Small intestine (tissue), 7 donors: Measurements from ENCODE around the gene SLC22A17. TPM values are rescaled to one million over a fixed set of nuclear protein-coding genes. Genes with fewer than 3 reads are reported as not detected.

Source experiments
- DNase-seq, 2 donors: peaks; one replicate each; pipeline versions ENCODE4 v3.0.0 to v3.0.0-alpha.2; 2013
- FAIRE-seq: peaks from 2 replicates; lab custom pipeline; 2012; peaks lifted over from hg19 to GRCh38; lab: Jason Lieb, UNC
- H3K27ac ChIP-seq, 3 donors: one replicate each; pipeline ENCODE4 v1.5.1; 2013; ENCODE audit warnings: low read length in 2 of 3, mild to moderate bottlenecking in 2 of 3, control low read depth in 1 of 3, inconsistent platforms in 1 of 3, low read depth in 1 of 3, moderate library complexity in 1 of 3
- H3K27me3 ChIP-seq, 3 donors: one replicate each; pipeline ENCODE4 v1.6.1; 2013; ENCODE audit warnings: low read length in 3 of 3, inconsistent platforms in 1 of 3; ENCODE audit not compliant: control insufficient read depth in 3 of 3, insufficient read depth in 3 of 3
- H3K36me3 ChIP-seq, 3 donors: one replicate each; pipeline ENCODE4 v1.6.1; 2013; ENCODE audit warnings: low read length in 3 of 3, inconsistent platforms in 1 of 3, low read depth in 1 of 3, mild to moderate bottlenecking in 1 of 3, moderate library complexity in 1 of 3; ENCODE audit not compliant: control insufficient read depth in 3 of 3, insufficient read depth in 2 of 3
- H3K4me1 ChIP-seq, 3 donors: one replicate each; pipeline ENCODE4 v1.6.1; 2013; ENCODE audit warnings: low read length in 2 of 3, inconsistent platforms in 1 of 3, low read depth in 1 of 3, mild to moderate bottlenecking in 1 of 3, moderate library complexity in 1 of 3; ENCODE audit not compliant: control insufficient read depth in 3 of 3, insufficient read depth in 2 of 3
- H3K4me3 ChIP-seq, 3 donors: one replicate each; pipeline ENCODE4 v1.5.1; 2013; ENCODE audit warnings: low read length in 3 of 3, control low read depth in 1 of 3, inconsistent platforms in 1 of 3, low read depth in 1 of 3, mild to moderate bottlenecking in 1 of 3, moderate library complexity in 1 of 3
- H3K9me3 ChIP-seq, 2 donors: one replicate each; pipeline ENCODE4 v1.6.1; 2013; ENCODE audit warnings: low read depth in 1 of 2, low read length in 1 of 2; ENCODE audit not compliant: control insufficient read depth in 2 of 2, insufficient read depth in 1 of 2
- WGBS, 3 donors: extraction: QIAGEN DNeasy Blood & Tissue Kit; methylation state at CpG; one replicate each; pipeline ENCODE4 v1.1.7; 2013; 5-methylcytosine and 5-hydroxymethylcytosine counted together
- polyA plus RNA-seq, 4 donors: library from polyadenylated mRNA; stranded (reverse) in 3 of 4; unstranded in 1 of 4; fragments of 200-250 nt in 3 of 4; fragments of 120-200 nt in 1 of 4; gene quantifications; one replicate each; pipeline versions ENCODE4 v1.2.1 to v1.2.3, GENCODE V29; 2013
- donor health status: healthy with polysubstance abuse.
- donor health status: control.
- donor health status: control.
- donor health status: Bipolar disorder and iron deficiency.
- donor health status: healthy.

SLC22A17 gene
- polyA plus RNA-seq, 4 donors = 0.67 to 36.3 (median 7.4) TPM

DNA sequence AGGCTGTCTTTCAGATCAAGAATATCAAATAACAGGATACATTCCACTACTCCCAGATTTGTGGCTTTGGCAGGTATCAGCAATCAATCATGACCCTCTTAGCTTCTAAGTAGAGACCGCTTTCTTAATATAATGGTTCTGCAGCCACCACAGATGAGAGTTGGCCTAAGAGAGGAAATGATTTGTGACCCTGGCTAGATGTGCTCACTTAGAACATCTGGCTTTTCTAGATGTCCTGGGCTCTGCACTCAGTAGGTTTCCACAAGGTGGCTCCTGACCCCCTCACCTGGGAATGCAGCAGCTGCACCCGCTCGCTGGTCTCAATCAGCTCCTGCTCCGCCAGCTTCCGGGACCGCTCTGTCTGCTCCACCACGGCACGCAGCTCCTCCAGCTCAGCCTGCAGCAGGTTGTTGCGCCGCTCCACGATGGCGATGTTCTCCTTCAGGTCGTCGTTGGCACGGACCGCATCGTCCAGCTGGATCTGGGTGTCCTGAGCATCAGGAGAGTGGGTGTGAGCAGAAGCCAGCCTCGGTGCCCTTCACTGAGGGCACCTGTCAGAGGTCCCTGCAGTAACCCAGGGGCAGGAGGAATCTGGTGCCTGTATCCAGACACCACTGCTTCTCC, 33.1 kb upstream of the SLC22A17 start:
- H3K27me3 ChIP-seq = peaks cover 0 to 4% (median 0%) of the 10 kb centered on the region in 3 donors
- no peaks in the 10 kb centered on the region for H3K36me3 ChIP-seq
- DNase-seq (no peak), FAIRE-seq (no peak)
- WGBS, 3 donors = 85 to 86% (median 85%) methylated on average over 17 to 18 of the region's 18 CpGs
- H3K9me3 ChIP-seq = no peaks in the 10 kb centered on the region
- H3K4me1 ChIP-seq = peaks cover 0 to 4% (median 0%) of the 10 kb centered on the region in 3 donors
- H3K27ac ChIP-seq = no peak overlapping the region
- H3K4me3 ChIP-seq = no peak overlapping the region

DNA sequence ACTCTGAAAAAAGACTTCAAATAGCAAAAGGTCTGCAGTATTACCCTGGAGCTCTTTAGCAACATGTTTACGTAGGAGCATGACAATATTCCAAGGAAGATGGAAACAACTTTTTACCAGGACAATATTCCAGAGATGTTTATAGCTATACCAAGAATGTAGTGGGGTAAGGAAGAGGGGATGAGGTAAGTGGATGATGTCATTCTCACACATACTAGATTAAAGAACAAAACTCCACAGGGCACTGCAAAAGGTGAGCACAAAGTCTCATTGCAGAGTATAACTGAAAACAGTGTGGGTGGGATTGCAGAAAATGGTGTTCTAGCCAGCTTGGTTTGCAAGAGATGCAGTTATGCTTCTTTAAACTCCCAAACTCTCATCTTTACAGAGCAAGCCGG, 32.6 kb upstream of the SLC22A17 start:
- H3K27ac ChIP-seq = no peak overlapping the region
- FAIRE-seq (no peak), DNase-seq (no peak)

DNA sequence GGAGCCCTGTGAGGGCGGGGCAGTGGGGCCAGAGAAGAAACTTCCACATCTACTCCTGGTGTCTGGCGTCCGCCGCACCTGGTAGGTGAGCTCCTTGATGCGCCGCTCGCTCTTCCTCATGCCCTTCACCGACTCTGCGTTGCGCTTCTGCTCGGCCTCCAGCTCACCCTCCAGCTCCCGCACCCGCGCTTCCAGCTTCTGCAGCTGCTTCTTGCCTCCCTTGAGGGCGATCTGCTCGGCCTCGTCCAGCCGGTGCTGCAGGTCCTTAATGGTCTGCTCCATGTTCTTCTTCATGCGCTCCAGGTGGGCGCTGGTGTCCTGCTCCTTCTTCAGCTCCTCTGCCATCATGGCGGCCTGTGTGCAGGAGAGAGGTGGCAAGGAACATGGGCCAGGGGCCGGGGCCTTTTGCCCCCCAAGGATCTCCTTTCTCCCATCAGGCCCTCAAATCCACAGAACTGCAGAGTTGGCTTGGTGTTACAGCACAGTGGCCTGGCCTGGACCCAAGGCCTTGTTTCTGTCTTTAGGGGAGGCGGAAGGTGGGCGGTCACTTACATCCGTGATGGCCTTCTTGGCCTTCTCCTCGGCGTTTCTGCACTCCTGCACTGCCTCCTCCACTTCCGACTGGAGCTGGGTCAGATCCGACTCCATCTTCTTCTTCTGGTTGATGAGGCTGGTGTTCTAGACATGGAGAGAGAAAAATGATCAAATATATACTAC, 31.8 kb upstream of the SLC22A17 start:
- no peak overlapping the region for H3K4me3 ChIP-seq
- no peak overlapping the region for H3K27ac ChIP-seq
- H3K27me3 ChIP-seq = peaks cover 0 to 4% (median 0%) of the 10 kb centered on the region in 3 donors
- H3K4me1 ChIP-seq = peaks cover 0 to 5% (median 3%) of the 10 kb centered on the region in 3 donors
- no peak for DNase-seq
- WGBS, 3 donors = 91 to 92% (median 92%) methylated on average over 28 to 29 of the region's 29 CpGs
- H3K9me3 ChIP-seq = no peaks in the 10 kb centered on the region
- no peaks in the 10 kb centered on the region for H3K36me3 ChIP-seq
- no peak for FAIRE-seq

More for the DNA sequence above, 32.6 kb upstream of the SLC22A17 start:
- H3K4me1 ChIP-seq = peaks cover 0 to 5% (median 1%) of the 10 kb centered on the region in 3 donors
- no peaks in the 10 kb centered on the region for H3K36me3 ChIP-seq
- WGBS, 3 donors = 76 to 88% (median 80%) methylated on average over 2 of the region's 2 CpGs
- no peaks in the 10 kb centered on the region for H3K9me3 ChIP-seq
- H3K27me3 ChIP-seq = peaks cover 0 to 4% (median 0%) of the 10 kb centered on the region in 3 donors
- no peak overlapping the region for H3K4me3 ChIP-seq

DNA sequence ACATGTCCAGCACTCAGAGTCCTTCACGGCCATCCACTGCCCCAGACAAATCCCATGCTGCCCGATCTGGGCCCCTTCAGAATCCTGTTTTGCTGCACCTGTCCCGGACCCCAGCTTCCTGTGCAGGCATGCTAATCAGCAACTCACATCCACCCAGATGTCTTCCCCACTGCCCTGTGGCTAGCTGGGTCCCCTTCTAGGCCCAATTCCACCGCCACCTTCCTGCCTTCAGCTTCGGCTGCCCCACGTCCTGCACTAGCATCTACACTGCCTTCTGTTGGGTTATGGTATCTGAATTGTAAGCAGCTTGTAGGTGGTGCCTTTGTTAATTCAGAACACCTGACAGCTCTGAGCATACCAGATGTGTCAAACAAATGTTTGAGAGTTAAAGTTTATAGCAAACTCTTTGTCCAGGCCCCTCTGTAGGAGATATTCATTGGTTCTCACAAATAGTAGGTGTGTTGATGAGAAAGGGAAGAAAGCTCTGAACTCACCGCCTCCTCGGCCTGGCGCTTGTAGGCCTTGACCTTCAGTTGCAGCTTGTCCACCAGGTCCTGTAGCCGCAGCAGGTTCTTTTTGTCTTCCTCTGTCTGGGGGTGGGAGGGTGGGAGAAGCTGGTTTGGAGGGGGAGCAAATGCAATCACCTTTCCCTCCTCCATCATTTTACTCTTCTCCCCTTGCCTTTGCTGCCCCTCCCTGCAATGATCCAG, 30.2 kb upstream of the SLC22A17 start:
- DNase-seq (no peak), FAIRE-seq (no peak)
- Histone ChIP-seq H3K4me3 (no peak overlapping the region), H3K36me3 (no peaks in the 10 kb centered on the region), H3K9me3 (no peaks in the 10 kb centered on the region), H3K27ac (no peak overlapping the region), H3K4me1 (peaks cover 0 to 5% (median 3%) of the 10 kb centered on the region in 3 donors), H3K27me3 (no peaks in the 10 kb centered on the region)
- 75 to 82% (median 81%) methylated on average over 10 of the region's 10 CpGs for WGBS, 3 donors

DNA sequence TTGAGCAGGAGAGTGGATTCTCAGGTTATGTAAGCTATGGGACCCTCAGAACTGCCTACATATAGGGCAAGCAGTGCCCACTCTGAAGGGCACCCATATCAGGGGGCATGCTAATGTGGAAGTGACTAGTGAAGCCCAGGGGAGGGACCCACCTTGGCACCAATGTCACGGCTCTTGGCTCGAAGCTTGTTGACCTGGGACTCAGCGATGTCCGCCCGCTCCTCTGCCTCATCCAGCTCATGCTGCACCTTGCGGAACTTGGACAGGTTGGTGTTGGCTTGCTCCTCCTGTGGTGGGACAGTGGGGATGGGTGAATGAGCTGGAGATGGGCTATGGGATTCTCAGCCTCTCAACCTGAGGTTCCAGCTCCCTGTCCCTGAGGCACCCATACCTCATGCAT, 29.6 kb upstream of the SLC22A17 start:
- Histone ChIP-seq H3K27me3 (no peaks in the 10 kb centered on the region), H3K9me3 (no peaks in the 10 kb centered on the region), H3K27ac (no peak overlapping the region), H3K4me3 (no peak overlapping the region), H3K4me1 (peaks cover 0 to 5% (median 3%) of the 10 kb centered on the region in 3 donors), H3K36me3 (no peaks in the 10 kb centered on the region)
- FAIRE-seq = no peak
- 92 to 94% (median 94%) methylated on average over 6 of the region's 6 CpGs for WGBS, 3 donors
- no peak for DNase-seq

DNA sequence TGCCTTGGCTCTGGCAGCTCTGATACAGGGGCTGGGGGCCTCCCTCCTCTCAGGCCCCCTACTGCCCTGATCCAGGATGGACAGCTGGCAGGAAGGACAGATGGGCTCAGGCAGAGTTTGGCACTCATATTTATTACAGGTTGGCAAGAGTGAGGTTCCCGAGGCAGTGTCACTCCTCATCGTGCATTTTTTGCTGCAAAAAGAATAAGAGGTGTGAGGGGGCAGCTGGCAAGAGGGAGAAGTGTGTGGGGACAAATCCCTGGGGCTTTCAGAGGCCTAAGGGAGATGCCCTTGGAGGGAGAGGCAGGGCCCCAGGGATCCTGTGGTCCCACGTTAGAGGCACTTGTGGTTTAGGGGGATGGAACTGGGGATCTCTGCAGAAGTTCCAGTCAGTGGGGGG, 29.2 kb upstream of the SLC22A17 start:
- DNase-seq (no peak), FAIRE-seq (no peak)
- Histone ChIP-seq H3K27me3 (peaks cover 0 to 2% (median 0%) of the 10 kb centered on the region in 3 donors), H3K36me3 (no peaks in the 10 kb centered on the region), H3K27ac (no peak overlapping the region), H3K4me1 (peaks cover 0 to 5% (median 3%) of the 10 kb centered on the region in 3 donors), H3K9me3 (no peaks in the 10 kb centered on the region), H3K4me3 (no peak overlapping the region)
- WGBS, 3 donors = 53 to 69% (median 56%) methylated on average over 3 of the region's 3 CpGs

DNA sequence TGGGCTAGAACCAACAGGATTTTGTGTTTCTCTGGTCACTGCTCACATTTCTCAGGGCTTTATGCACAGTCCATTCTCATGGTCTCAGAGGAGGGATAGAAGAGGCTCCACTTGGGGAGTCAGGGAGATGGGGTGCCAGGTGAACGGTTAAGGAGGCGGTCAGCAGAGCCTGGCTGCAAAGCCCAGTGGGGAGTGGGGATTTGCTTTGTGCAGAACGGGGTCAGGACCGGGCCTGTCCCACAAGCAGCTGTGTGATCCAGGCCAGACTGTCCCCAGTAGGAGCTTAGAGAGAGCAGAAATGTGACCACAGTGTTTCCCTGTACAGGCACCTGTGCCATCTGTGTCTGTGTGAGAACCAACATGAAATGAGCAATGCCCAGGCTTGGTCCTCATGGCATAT, 28.3 kb upstream of the SLC22A17 start:
- Histone ChIP-seq H3K4me3 (no peak overlapping the region), H3K4me1 (peaks cover 0 to 5% (median 3%) of the 10 kb centered on the region in 3 donors), H3K36me3 (no peaks in the 10 kb centered on the region), H3K27ac (no peak overlapping the region), H3K9me3 (no peaks in the 10 kb centered on the region), H3K27me3 (peaks cover 0 to 4% (median 0%) of the 10 kb centered on the region in 3 donors)
- 71 to 86% (median 85%) methylated on average over 4 of the region's 4 CpGs for WGBS, 3 donors
- DNase-seq = no peak
- no peak for FAIRE-seq

DNA sequence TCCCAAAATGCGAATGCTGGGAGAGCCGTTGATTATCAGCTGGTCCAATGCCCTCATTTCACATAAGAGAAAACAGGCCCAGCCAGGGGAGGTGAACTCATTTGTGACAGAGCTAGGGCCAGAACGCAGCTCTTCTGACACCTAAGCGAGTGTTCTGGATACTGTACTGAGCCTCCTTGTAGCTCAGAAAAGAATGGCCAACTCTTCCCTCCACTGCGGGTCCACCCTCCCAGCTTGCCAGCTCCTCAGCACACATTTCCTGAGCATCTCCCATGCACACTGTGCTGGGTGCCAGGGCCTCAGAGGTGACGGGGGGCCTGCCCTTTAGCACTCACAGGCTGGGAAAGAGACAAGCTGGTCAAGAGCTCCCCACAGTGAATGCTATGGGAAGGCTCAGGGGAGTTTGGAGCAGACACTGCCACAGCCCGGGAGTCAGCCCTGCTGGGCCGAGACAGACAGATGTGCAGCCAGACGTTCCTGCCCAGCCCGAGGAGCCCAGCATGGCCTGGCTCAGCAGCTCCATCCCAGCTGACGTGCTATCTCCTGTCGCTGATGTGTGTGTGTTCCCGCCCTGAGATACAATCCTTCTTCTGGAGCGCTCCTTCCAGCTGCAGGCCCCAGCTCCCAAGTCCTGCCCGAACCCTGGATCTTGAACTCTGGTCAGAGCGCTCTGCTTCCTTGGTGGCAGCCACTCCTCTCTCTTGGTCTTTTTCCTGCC, 27.7 kb upstream of the SLC22A17 start:
- Histone ChIP-seq H3K27me3 (peaks cover 0 to 4% (median 0%) of the 10 kb centered on the region in 3 donors), H3K36me3 (no peaks in the 10 kb centered on the region), H3K27ac (no peak overlapping the region), H3K4me1 (peaks cover 0 to 5% (median 3%) of the 10 kb centered on the region in 3 donors), H3K4me3 (no peak overlapping the region), H3K9me3 (no peaks in the 10 kb centered on the region)
- FAIRE-seq (no peak), DNase-seq (peak; percentile 35 to 85)
- 26 to 51% (median 37%) methylated on average over 16 of the region's 16 CpGs for WGBS, 3 donors
